NCI-H146 (cell line): ENCODE data around the gene RPL13.

Experiments
- DNase-seq: peaks from one replicate; lab custom pipeline; 2025; lab: John Stamatoyannopoulos, UW

RPL13 gene

GRCh38 chr16:89560378-89561141, at the start of gene RPL13:
Gene RPL13 (plus strand): TSS chr16:89560682. CDS start chr16:89560960, 278 bp downstream.
- peak; percentile 90 for DNase-seq

GRCh38 chr16:89511374-89511773, 49.1 kb upstream of the RPL13 start:
- no peak for DNase-seq

DNA sequence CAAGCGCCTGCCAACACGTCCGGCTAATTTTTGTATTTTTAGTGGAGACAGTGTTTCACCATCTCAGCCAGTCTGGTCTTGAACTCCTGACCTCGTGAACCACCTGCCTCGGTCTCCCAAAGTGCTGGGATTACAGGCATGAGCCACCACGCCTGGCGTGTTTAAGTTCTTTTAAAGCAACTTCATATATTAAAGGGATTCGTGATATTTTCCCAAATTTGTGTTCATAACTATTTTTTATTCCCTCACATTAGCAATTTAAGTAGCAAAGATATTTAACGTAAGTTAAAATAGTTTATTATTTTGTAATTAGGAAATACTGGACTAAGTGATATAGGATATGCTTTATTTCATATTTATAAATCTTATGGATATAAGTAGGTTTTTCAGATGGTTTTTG, 48.0 kb upstream of the RPL13 start:
- DNase-seq = no peak

- DNase-seq = no peak
Observed at GRCh38 chr16:89517128-89517527, 43.4 kb upstream of the RPL13 start.

GRCh38 chr16:89519881-89520280, 40.6 kb upstream of the RPL13 start:
- DNase-seq = no peak

DNA sequence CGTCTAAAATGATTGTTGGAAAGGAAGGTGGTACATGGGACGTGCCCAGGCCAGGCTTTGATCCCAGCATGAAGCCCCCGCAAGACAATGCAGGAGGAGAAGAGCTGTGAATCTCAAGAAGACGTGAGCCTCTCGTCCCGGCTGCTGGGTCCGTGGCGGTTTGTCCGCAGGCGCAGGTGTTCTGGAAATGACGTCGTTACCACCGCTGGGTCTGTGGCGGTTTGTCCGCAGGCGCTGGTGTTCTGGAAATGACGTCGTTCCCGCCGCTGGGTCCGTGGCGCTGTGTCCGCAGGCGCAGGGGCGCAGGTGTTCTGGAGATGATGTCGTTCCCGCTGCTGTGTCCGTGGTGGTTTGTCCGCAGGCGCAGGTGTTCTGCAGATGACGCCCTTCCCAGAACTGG, 38.2 kb upstream of the RPL13 start:
- no peak for DNase-seq

DNA sequence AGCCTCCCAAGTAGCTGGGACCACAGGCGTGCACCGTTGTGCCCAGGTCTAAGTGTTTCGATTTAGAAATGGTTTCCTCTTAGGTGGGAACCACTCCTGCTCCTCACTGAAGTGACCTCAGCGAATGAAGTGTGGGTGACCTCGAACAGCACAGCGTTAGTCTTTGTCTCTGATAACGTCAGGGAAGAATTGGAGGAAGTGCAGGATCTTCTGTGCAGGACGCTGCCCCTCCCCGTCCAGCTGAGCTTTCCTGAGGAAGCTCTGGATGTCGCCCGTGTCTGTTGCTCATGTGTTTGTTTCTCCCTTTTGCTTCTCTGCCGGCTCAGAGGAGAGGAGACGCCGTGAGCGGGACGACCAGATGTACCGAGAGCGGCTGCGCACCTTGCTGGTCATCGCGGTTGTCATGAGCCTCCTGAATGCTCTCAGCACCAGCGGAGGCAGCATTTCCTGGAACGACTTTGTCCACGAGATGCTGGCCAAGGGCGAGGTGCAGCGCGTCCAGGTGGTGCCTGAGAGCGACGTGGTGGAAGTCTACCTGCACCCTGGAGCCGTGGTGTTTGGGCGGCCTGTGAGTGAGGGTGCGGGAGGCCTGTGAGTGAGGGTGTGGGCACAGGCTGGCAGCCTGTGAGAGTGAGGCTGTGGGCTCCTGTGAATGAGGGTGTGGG, 36.7 kb upstream of the RPL13 start:
- no peak for DNase-seq

DNA sequence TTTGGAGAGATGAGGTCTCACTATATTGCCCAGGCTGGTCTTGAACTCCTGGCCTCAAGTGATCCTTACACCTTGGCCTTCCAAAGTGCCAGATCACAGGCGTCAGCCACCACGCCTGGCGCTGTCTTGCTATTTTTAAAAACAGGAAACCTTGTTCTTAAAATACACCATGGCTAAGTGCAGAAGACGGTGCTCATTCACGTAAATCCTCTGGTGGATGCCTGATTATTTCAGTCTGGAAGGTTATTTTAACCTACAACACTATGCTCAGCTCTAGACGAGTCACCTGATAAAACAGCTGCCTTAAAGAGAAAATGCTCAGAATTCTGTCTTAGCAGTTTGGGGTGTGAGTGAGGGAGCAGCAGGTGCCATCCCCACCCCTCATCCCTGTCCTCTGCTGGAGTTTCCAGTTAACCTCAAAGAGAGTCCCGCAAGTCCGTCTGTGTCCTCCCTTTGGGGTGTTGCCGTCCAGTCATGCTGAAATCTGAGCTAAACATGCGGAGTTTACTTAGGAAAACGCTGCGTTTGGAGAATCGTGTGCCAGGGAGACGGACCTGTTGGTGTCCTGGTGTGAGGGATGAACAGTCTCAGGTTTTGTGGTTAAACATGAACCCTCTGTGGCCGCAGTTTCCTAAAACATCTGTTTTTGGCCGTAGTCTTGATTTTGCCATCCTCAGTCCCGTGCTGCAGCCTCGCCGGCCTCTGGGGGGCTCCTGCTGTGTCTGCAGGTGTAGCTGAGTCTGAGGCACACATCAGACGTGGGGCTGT, 35.2 kb upstream of the RPL13 start:
- no peak for DNase-seq

GRCh38 chr16:89529097-89529496, 31.4 kb upstream of the RPL13 start:
- no peak for DNase-seq

GRCh38 chr16:89530401-89531381, 29.8 kb upstream of the RPL13 start:
- no peak for DNase-seq

GRCh38 chr16:89531821-89532526, 28.5 kb upstream of the RPL13 start:
- DNase-seq = no peak

DNA sequence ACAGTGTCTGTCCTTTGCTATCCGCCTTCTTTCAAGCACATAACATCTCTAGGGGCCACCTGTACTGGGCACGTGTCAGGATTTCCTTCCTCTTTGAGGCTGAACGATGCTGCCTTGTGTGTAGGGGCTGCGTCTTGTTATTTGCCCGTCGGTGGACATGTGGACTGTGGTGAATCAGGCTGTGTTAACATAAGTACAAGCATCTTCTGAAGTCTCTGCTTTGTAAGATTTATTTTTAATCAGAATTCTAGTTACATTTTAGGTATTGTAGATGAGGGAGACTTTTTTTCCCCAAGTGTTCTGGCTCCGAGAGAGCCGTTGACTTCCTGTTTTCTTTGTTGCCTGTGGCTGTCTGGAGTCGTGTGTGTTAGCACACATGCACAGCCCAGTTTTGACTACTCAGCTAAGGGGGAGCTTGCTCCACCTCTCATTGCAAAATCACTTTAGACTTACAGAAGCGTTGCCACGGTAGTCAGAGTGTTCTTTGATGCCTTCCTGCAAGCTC, 26.2 kb upstream of the RPL13 start:
- DNase-seq = no peak

DNA sequence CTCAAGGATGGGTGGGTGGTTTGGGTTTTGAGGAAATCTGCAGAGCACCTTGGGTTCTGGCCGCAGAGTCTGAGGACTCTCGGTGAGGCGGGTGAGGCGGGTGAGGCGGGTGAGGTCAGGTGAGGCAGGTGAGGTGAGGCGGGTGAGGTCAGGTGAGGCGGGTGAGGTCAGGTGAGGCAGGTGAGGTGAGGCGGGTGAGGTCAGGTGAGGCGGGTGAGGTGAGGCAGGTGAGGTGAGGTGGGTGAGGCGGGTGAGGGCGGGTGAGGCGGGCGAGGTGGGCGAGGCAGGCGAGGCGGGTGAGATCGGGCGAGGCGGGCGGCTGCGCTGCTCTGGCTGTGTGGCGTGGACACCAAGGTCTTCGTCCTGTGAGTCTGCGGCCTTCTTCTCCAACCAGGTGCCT, 24.1 kb upstream of the RPL13 start:
- DNase-seq = no peak

GRCh38 chr16:89536886-89537548, 23.5 kb upstream of the RPL13 start:
- DNase-seq = no peak

GRCh38 chr16:89537549-89537925, 22.9 kb upstream of the RPL13 start:
- no peak for DNase-seq

DNA sequence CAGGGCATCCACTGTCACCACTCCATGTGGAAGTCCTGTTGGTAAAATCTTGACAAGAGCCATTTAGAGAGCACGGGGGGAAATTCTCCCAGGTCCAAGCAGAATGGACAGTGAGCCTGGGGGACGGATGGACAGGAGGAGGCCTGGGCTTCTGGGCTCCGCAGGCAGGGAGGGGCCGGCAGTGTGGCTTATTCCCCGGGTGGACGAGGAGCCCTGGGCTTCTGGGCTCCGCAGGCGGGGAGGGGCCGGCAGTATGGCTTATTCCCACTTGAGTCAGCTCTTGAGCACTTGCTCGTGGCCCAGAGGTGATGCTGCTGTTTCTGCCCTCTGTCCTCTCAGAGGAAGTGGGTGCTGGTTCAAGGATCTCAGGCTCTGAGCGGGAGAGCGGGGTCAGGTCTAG, 22.2 kb upstream of the RPL13 start:
- DNase-seq = no peak

GRCh38 chr16:89540557-89540956, 19.9 kb upstream of the RPL13 start:
- no peak for DNase-seq

DNA sequence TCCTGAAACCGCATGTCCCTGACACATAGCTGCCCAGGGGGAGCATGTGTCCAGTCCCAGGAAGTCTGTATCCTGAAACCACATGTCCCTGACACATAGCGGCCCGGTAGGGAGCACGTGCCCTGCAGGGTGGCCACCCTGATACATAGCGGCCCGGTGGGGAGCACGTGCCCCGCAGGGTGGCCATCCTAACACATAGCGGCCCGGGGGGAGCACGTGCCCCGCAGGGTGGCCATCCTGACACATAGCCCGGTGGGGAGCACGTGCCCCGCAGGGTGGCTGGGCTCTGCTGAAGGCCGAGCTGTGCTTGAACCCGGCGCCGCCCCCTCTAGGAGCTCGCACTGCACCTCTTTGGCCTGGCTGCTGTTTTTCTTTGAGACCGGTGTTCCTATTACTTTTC, 18.7 kb upstream of the RPL13 start:
- DNase-seq = no peak

DNA sequence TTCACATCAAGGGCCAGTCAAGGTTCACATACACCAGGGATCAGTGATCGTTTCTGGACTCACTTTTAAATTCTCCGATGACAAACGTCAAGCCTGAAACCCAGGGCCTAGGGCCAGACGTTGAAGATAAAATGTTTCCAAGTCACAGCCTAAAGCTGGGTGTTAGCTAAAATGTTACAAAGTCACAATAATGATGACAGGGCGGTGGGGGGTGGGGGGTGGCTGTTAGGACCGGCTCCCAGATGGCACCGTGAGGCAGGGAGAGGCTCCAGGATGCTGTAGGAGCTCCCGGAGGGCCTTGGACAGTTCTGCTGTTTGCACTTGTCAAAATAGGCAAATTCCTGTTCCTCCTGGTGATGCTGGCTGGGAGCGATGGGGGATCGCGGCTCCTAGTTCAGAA, 16.4 kb upstream of the RPL13 start:
- no peak for DNase-seq

GRCh38 chr16:89544713-89545043, 15.8 kb upstream of the RPL13 start:
- DNase-seq = no peak
